Endothelial cell of umbilical vein (primary cell): ENCODE measurements around the gene NUP62. TPM values are rescaled to one million over a fixed set of nuclear protein-coding genes. Genes with fewer than 3 reads are reported as not detected.

ENCODE experiments used
- BruUV-seq: library from RNA; stranded (reverse); fragments of 400-500 nt; replicated peaks from 2 replicates; lab custom pipeline; 2021; lab: Mats Ljungman, UMichigan
- CTCF ChIA-PET: fragments of 300-600, 350-600 bp; sonication (Branson Sonifier 250); formaldehyde crosslinking; loops from one replicate; lab custom pipeline; 2021; ENCODE audit warnings: antibody characterized with exemption, inconsistent platforms; lab: Charles Lee
- POLR2A ChIA-PET: fragments of 300-600, 350-600 bp; sonication (Branson Sonifier 250); formaldehyde crosslinking; loops from one replicate; lab custom pipeline; 2021; ENCODE audit warnings: antibody characterized with exemption, inconsistent platforms; lab: Charles Lee
- DNase-seq: peaks from one replicate; pipeline ENCODE4 v3.0.0-alpha.2; 2011; ENCODE audit warnings: low read depth, low spot score
- FAIRE-seq: peaks from 2 replicates; lab custom pipeline; 2011; peaks lifted over from hg19 to GRCh38; lab: Jason Lieb, UNC
- H2AFZ ChIP-seq: 2 replicates; pipeline ENCODE4 v1.6.0; 2012; ENCODE audit warnings: low read depth, low read length, control low read depth, inconsistent platforms
- H3K27ac ChIP-seq: 2 replicates; pipeline ENCODE4 v1.5.1; 2011; ENCODE audit warnings: low read depth, mild to moderate bottlenecking, control low read depth, low read length, moderate library complexity; ENCODE audit not compliant: insufficient read depth
- H3K27me3 ChIP-seq, 2 experiments: 2 replicates each; pipeline versions ENCODE4 v1.6.0 to v1.6.1; 2011; ENCODE audit warnings: low read length in 2 of 2, mixed read lengths in 1 of 2; ENCODE audit not compliant: control insufficient read depth in 2 of 2, insufficient read depth in 2 of 2
- H3K36me3 ChIP-seq, 2 experiments: 2 replicates in 1 of 2; 3 replicates in 1 of 2; pipeline ENCODE4 v1.5.1; 2011; ENCODE audit warnings: low read length in 2 of 2, mild to moderate bottlenecking in 1 of 2, moderate library complexity in 1 of 2; ENCODE audit not compliant: control insufficient read depth in 2 of 2, insufficient read depth in 2 of 2; ENCODE audit errors: extremely low read depth in 1 of 2
- H3K4me1 ChIP-seq: 3 replicates; pipeline ENCODE4 v1.5.1; 2011; ENCODE audit warnings: mild to moderate bottlenecking, low read length; ENCODE audit not compliant: control insufficient read depth, insufficient read depth; ENCODE audit errors: extremely low read depth
- H3K4me2 ChIP-seq: 2 replicates; pipeline ENCODE4 v1.6.1; 2011; ENCODE audit warnings: low read length, control low read depth, mixed read lengths; ENCODE audit not compliant: insufficient read depth
- H3K4me3 ChIP-seq, 3 experiments: fragments of 200-600 bp in 1 of 3; sonication (generic), shearing (Covaris generic) in 1 of 3; replicated peaks in 1 of 3; 2 replicates each; pipeline ENCODE4 v1.5.1; 2011 to 2016; ENCODE audit warnings: control low read depth in 3 of 3, low read length in 3 of 3, mild to moderate bottlenecking in 2 of 3, inconsistent platforms in 1 of 3, low read depth in 1 of 3, moderate library complexity in 1 of 3; ENCODE audit not compliant: insufficient read depth in 1 of 3
- H3K79me2 ChIP-seq: 2 replicates; pipeline ENCODE4 v1.6.0; 2012; ENCODE audit warnings: low read length, inconsistent platforms; ENCODE audit not compliant: control insufficient read depth, insufficient read depth
- H3K9ac ChIP-seq: replicated peaks from 2 replicates; pipeline ENCODE3; 2011; ENCODE audit warnings: low read length, control low read depth; ENCODE audit not compliant: insufficient read depth; ENCODE audit errors: extremely low read depth
- H3K9me1 ChIP-seq: replicated peaks from 3 replicates; pipeline ENCODE4 v1.6.0; 2011; ENCODE audit warnings: mild to moderate bottlenecking, low read length; ENCODE audit not compliant: control insufficient read depth, insufficient read depth; ENCODE audit errors: extremely low read depth
- H3K9me3 ChIP-seq: replicated peaks from 2 replicates; pipeline ENCODE4 v1.5.1; 2012; ENCODE audit warnings: low read length, inconsistent platforms; ENCODE audit not compliant: control insufficient read depth, insufficient read depth
- H4K20me1 ChIP-seq: replicated peaks from 2 replicates; pipeline ENCODE3; 2011; ENCODE audit warnings: mild to moderate bottlenecking, low read length; ENCODE audit not compliant: control insufficient read depth, insufficient read depth; ENCODE audit errors: extremely low read depth
- CTCF ChIP-seq, 2 donors: IDR thresholded peaks; 1 replicate in 1 of 2; 2 replicates in 1 of 2; pipeline ENCODE4 v1.5.1; 2011; ENCODE audit warnings: low read length in 2 of 2, mild to moderate bottlenecking in 2 of 2, moderate library complexity in 2 of 2, control low read depth in 1 of 2, inconsistent platforms in 1 of 2, low read depth in 1 of 2; ENCODE audit not compliant: insufficient read depth in 1 of 2; ENCODE audit errors: extremely low read depth in 1 of 2
- EZH2 ChIP-seq: IDR thresholded peaks from 2 replicates; pipeline ENCODE4 v1.6.1; 2012; ENCODE audit warnings: borderline replicate concordance, low read depth, mild to moderate bottlenecking, moderate library complexity, low read length, inconsistent platforms; ENCODE audit not compliant: severe bottlenecking
- FOS ChIP-seq: IDR thresholded peaks from 2 replicates; pipeline ENCODE4 v1.6.1; 2011; ENCODE audit warnings: mild to moderate bottlenecking, low read length, moderate library complexity, borderline replicate concordance; ENCODE audit not compliant: insufficient read depth
- GATA2 ChIP-seq: IDR thresholded peaks from 2 replicates; pipeline ENCODE4 v1.7.0; 2011; ENCODE audit warnings: low read depth, mild to moderate bottlenecking, moderate library complexity, mixed read lengths, low read length; ENCODE audit not compliant: insufficient read length, insufficient read depth
- JUN ChIP-seq: IDR thresholded peaks from 2 replicates; pipeline ENCODE4 v1.6.1; 2011; ENCODE audit warnings: borderline replicate concordance, low read depth; ENCODE audit not compliant: insufficient read length, insufficient read depth
- MYC ChIP-seq: IDR thresholded peaks from one replicate; pipeline ENCODE4 v1.6.1; 2011; ENCODE audit warnings: mild to moderate bottlenecking, low read depth, low read length
- POLR2A ChIP-seq: IDR thresholded peaks from 2 replicates; pipeline ENCODE4 v1.6.1; 2012; ENCODE audit warnings: low read depth, mild to moderate bottlenecking, control low read depth, low read length
- POLR2AphosphoS5 ChIP-seq: IDR thresholded peaks from 2 replicates; pipeline ENCODE4 v1.6.1; 2012; ENCODE audit warnings: low read depth, mild to moderate bottlenecking, control low read depth, low read length, moderate library complexity; ENCODE audit not compliant: insufficient read depth
- dilution Hi-C: fragments of 300-500 bp; cut with MboI; formaldehyde crosslinking; loops from one replicate; pipeline ENCODE4 v1.15.0; 2019; ENCODE audit warnings: low sequenced_read_pairs; ENCODE audit not compliant: extremely low pct_ligation_motif_present
- intact Hi-C: fragments of 100-400 bp; cut with micrococcal nuclease; formaldehyde crosslinking; loops from one replicate; pipeline ENCODE4 v1.10.0; 2022
- polyA plus RNA-seq, 4 experiments: library from polyadenylated mRNA; depleted of rRNA in 3 of 4; stranded (reverse) in 3 of 4; unstranded in 1 of 4; fragments of >200 nt; gene quantifications; 2 replicates each; pipeline versions ENCODE4 v1.2.1 to v1.2.3, GENCODE V29; 2011 to 2012; ENCODE audit warnings: missing spikeins in 1 of 4
- total RNA-seq: library from RNA; stranded (reverse); gene quantifications from 2 replicates; pipeline ENCODE4 v1.2.3, GENCODE V29; 2021
- TF ChIP-seq, protein P1 (sequence below): IDR thresholded peaks from 2 replicates; pipeline ENCODE4 v1.6.1; 2011; ENCODE audit not compliant: insufficient read depth, insufficient read length

The NUP62 gene
- total and polyA plus RNA-seq, 2 donors (not counting 3 experiments of a cell fraction or from before 2014, with no cell fraction given): 32.0 to 93.7 TPM

GRCh38 chr19:49890349-49891311, 38.7 kb downstream of the NUP62 start:
- Histone ChIP-seq H4K20me1 (no peaks in the 10 kb centered on the region), H3K36me3 (no peaks in the 10 kb centered on the region), H3K4me1 (peaks cover 3% of the 10 kb centered on the region), H3K9ac (no peak overlapping the region), H2AFZ (peak overlapping the region; percentile 77), H3K27ac (no peak overlapping the region), H3K9me1 (no peaks in the 10 kb centered on the region), H3K27me3 (no peaks in the 10 kb centered on the region), H3K4me2 (no peak overlapping the region), H3K79me2 (no peaks in the 10 kb centered on the region), H3K9me3 (no peaks in the 10 kb centered on the region), H3K4me3 (no peak overlapping the region)
- FAIRE-seq (no peak), DNase-seq (no peak)
- ChIA-PET CTCF (interaction anchor here (0.7 to 1.0 kb wide), 3 partner anchors 9 to 140 kb away, joined by 3 read pairs; partner anchors contain the start of gene ATF5), POLR2A (interaction anchor here (0.8 kb wide), 1 partner anchor 39 kb away, joined by 3 read pairs; no protein-coding TSS in a partner anchor)
- no TSS peak for BruUV-seq
- intact Hi-C loops (loop anchor here (1.0 kb wide), 2 partner anchors 12 to 40 kb away; no protein-coding TSS in a partner anchor), dilution Hi-C loops (no loop called here)
- TF ChIP-seq GATA2 (no peak), MYC (no peak), EZH2 (no peak), FOS (no peak), JUN (no peak), CTCF (IDR thresholded peaks at IDR 0.05; ENCODE audit: extremely low read depth in 1 of 2, insufficient read depth in 1 of 2, low read depth in 1 of 2, low read length in 2 of 2) (no peak), POLR2A (no peak), POLR2AphosphoS5 (no peak)
- TF ChIP-seq, protein P1, sequence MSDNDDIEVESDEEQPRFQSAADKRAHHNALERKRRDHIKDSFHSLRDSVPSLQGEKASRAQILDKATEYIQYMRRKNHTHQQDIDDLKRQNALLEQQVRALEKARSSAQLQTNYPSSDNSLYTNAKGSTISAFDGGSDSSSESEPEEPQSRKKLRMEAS: no peak
